Transverse colon (tissue), 4 donors: ENCODE results near the gene ESD.

Source experiments
- EP300 ChIP-seq: sonication (generic); formaldehyde crosslinking; IDR thresholded peaks from one replicate; pipeline ENCODE4 v1.6.1; 2017; ENCODE audit warnings: antibody characterized with exemption, low read depth
- POLR2A ChIP-seq: fragments of 450-650 bp; IDR thresholded peaks from one replicate; pipeline ENCODE4 v1.6.1; 2016; ENCODE audit warnings: antibody characterized with exemption, mild to moderate bottlenecking, moderate library complexity
- POLR2AphosphoS5 ChIP-seq, 3 donors: sonication (generic); formaldehyde crosslinking; IDR thresholded peaks; one replicate each; pipeline ENCODE4 v1.6.1; 2016; ENCODE audit warnings: antibody characterized with exemption in 3 of 3
- TF ChIP-seq, protein P1 (sequence below), 5 experiments: fragments of 200-600 bp in 3 of 5; fragments of 450-650 bp in 2 of 5; sonication (generic) in 3 of 5; IDR thresholded peaks; 1 replicate in 2 of 5; 2 replicates in 3 of 5; pipeline ENCODE4 v1.5.1; 2016 to 2017; ENCODE audit warnings: antibody characterized with exemption in 5 of 5, inconsistent platforms in 3 of 5, mild to moderate bottlenecking in 2 of 5, moderate library complexity in 1 of 5

GRCh38 chr13:46783504-46783903 is 13.5 kb downstream of the ESD start:
- TF ChIP-seq, protein P1, sequence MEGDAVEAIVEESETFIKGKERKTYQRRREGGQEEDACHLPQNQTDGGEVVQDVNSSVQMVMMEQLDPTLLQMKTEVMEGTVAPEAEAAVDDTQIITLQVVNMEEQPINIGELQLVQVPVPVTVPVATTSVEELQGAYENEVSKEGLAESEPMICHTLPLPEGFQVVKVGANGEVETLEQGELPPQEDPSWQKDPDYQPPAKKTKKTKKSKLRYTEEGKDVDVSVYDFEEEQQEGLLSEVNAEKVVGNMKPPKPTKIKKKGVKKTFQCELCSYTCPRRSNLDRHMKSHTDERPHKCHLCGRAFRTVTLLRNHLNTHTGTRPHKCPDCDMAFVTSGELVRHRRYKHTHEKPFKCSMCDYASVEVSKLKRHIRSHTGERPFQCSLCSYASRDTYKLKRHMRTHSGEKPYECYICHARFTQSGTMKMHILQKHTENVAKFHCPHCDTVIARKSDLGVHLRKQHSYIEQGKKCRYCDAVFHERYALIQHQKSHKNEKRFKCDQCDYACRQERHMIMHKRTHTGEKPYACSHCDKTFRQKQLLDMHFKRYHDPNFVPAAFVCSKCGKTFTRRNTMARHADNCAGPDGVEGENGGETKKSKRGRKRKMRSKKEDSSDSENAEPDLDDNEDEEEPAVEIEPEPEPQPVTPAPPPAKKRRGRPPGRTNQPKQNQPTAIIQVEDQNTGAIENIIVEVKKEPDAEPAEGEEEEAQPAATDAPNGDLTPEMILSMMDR (IDR thresholded peaks at IDR 0.05): no peak
- no peak for TF ChIP-seq POLR2AphosphoS5 (IDR thresholded peaks at IDR 0.05)
- TF ChIP-seq POLR2A: no peak
- no peak for TF ChIP-seq EP300
